ENCODE data around the gene FNBP1L. TPM values are rescaled to one million over a fixed set of nuclear protein-coding genes. Genes with fewer than 3 reads are reported as not detected.

FNBP1L gene
- total RNA-seq, 1 donor from 2014 or later: 57.8 TPM

- Histone ChIP-seq H3K27ac (ENCODE audit: low read depth, low read length) (no peak overlapping the region), H3K79me2 (ENCODE audit: insufficient read depth, low read length) (peaks cover 76% of the 10 kb centered on the region)
These were observed 48.6 kb downstream of the FNBP1L start for GRCh38 chr1:93496520-93496919.

GRCh38 chr1:93499075-93499474 lies 51.2 kb downstream of the FNBP1L start:
- DNase-seq (ENCODE audit: low read depth) (no peak), FAIRE-seq (no peak)
- Histone ChIP-seq H4K20me1 (ENCODE audit: insufficient read depth, low read length) (peaks cover 47% of the 10 kb centered on the region), H3K9ac (ENCODE audit: low read length) (no peak overlapping the region), H3K4me1 (ENCODE audit: insufficient read depth, low read length) (no peaks in the 10 kb centered on the region), H3K79me2 (ENCODE audit: insufficient read depth, low read length) (peaks cover 59% of the 10 kb centered on the region), H3K36me3 (ENCODE audit: insufficient read depth, low read length) (no peaks in the 10 kb centered on the region), H3K4me2 (ENCODE audit: low read length) (no peak overlapping the region), H2AFZ (ENCODE audit: low read depth, low read length) (no peak overlapping the region), H3K4me3 (ENCODE audit: insufficient read depth, low read depth, low read length) (no peak overlapping the region), H3K9me3 (ENCODE audit: insufficient read depth, low read depth, low read length) (no peaks in the 10 kb centered on the region), H3K27me3 (ENCODE audit: insufficient read depth, low read length) (no peaks in the 10 kb centered on the region), H3K27ac (ENCODE audit: low read depth, low read length) (no peak overlapping the region)
- Mint-ChIP-seq H3K9me3 (ENCODE audit: unreplicated experiment) (peaks cover 3% of the 10 kb centered on the region), H3K4me3 (ENCODE audit: unreplicated experiment) (no peak overlapping the region), H3K4me1 (ENCODE audit: low read depth, unreplicated experiment) (peaks cover 7% of the 10 kb centered on the region), H3K27ac (ENCODE audit: unreplicated experiment) (no peak overlapping the region), H3K36me3 (ENCODE audit: low read depth, unreplicated experiment) (peaks cover 4% of the 10 kb centered on the region), H3K27me3 (ENCODE audit: low read depth, unreplicated experiment) (no peaks in the 10 kb centered on the region)
- TF ChIP-seq EZH2 (IDR thresholded peaks at IDR 0.05; ENCODE audit: insufficient read depth, low read length): no peak
- TF ChIP-seq CTCF (IDR thresholded peaks at IDR 0.05; ENCODE audit: insufficient read depth, low read depth, low read length): no peak

More at GRCh38 chr1:93496520-93496919, 48.6 kb downstream of the FNBP1L start:
- Histone ChIP-seq H3K9ac (ENCODE audit: low read length) (no peak overlapping the region), H3K4me3 (ENCODE audit: insufficient read depth, low read depth, low read length) (no peak overlapping the region), H3K27me3 (ENCODE audit: insufficient read depth, low read length) (no peaks in the 10 kb centered on the region), H3K36me3 (ENCODE audit: insufficient read depth, low read length) (no peaks in the 10 kb centered on the region), H3K4me2 (ENCODE audit: low read length) (no peak overlapping the region), H2AFZ (ENCODE audit: low read depth, low read length) (no peak overlapping the region), H3K9me3 (ENCODE audit: insufficient read depth, low read depth, low read length) (no peaks in the 10 kb centered on the region), H4K20me1 (ENCODE audit: insufficient read depth, low read length) (peaks cover 51% of the 10 kb centered on the region), H3K4me1 (ENCODE audit: insufficient read depth, low read length) (no peaks in the 10 kb centered on the region)
- peaks cover 6% of the 10 kb centered on the region for H3K4me1 Mint-ChIP-seq (ENCODE audit: low read depth, unreplicated experiment)
- no peak for TF ChIP-seq EZH2 (IDR thresholded peaks at IDR 0.05; ENCODE audit: insufficient read depth, low read length)
- TF ChIP-seq CTCF (IDR thresholded peaks at IDR 0.05; ENCODE audit: insufficient read depth, low read depth, low read length): no peak
- H3K4me3 Mint-ChIP-seq (ENCODE audit: unreplicated experiment): no peak overlapping the region
- peaks cover 3% of the 10 kb centered on the region for H3K9me3 Mint-ChIP-seq (ENCODE audit: unreplicated experiment)
- DNase-seq (ENCODE audit: low read depth) (no peak), FAIRE-seq (no peak)
- H3K27me3 Mint-ChIP-seq (ENCODE audit: low read depth, unreplicated experiment): no peaks in the 10 kb centered on the region
- peaks cover 2% of the 10 kb centered on the region for H3K36me3 Mint-ChIP-seq (ENCODE audit: low read depth, unreplicated experiment)
- no peak overlapping the region for H3K27ac Mint-ChIP-seq (ENCODE audit: unreplicated experiment)

- no peak for DNase-seq (ENCODE audit: low read depth)
- H3K4me1 Mint-ChIP-seq (ENCODE audit: low read depth, unreplicated experiment): peaks cover 9% of the 10 kb centered on the region
- no peaks in the 10 kb centered on the region for H3K36me3 ChIP-seq (ENCODE audit: insufficient read depth, low read length)
- peaks cover 47% of the 10 kb centered on the region for H4K20me1 ChIP-seq (ENCODE audit: insufficient read depth, low read length)
- H3K27me3 Mint-ChIP-seq (ENCODE audit: low read depth, unreplicated experiment): no peaks in the 10 kb centered on the region
- no peak for TF ChIP-seq EZH2 (IDR thresholded peaks at IDR 0.05; ENCODE audit: insufficient read depth, low read length)
- no peak for TF ChIP-seq CTCF (IDR thresholded peaks at IDR 0.05; ENCODE audit: insufficient read depth, low read depth, low read length)
- H3K27ac ChIP-seq (ENCODE audit: low read depth, low read length): no peak overlapping the region
- H3K4me3 Mint-ChIP-seq (ENCODE audit: unreplicated experiment): no peak overlapping the region
- H2AFZ ChIP-seq (ENCODE audit: low read depth, low read length): no peak overlapping the region
- no peaks in the 10 kb centered on the region for H3K9me3 ChIP-seq (ENCODE audit: insufficient read depth, low read depth, low read length)
- peaks cover 59% of the 10 kb centered on the region for H3K79me2 ChIP-seq (ENCODE audit: insufficient read depth, low read length)
- H3K27me3 ChIP-seq (ENCODE audit: insufficient read depth, low read length): no peaks in the 10 kb centered on the region
- no peak for FAIRE-seq
- H3K4me1 ChIP-seq (ENCODE audit: insufficient read depth, low read length): no peaks in the 10 kb centered on the region
- H3K27ac Mint-ChIP-seq (ENCODE audit: unreplicated experiment): no peak overlapping the region
- H3K9me3 Mint-ChIP-seq (ENCODE audit: unreplicated experiment): peaks cover 3% of the 10 kb centered on the region
- no peak overlapping the region for H3K9ac ChIP-seq (ENCODE audit: low read length)
- no peak overlapping the region for H3K4me3 ChIP-seq (ENCODE audit: insufficient read depth, low read depth, low read length)
- peaks cover 6% of the 10 kb centered on the region for H3K36me3 Mint-ChIP-seq (ENCODE audit: low read depth, unreplicated experiment)
- no peak overlapping the region for H3K4me2 ChIP-seq (ENCODE audit: low read length)
These were observed 51.6 kb downstream of the FNBP1L start for GRCh38 chr1:93499533-93499932.

Measured in astrocyte (in vitro differentiated cells and primary cell).